ENCODE results near the gene RNF144B.
A peak's percentile ranks its signal among the peaks of the same experiment; 100 is the strongest.

The RNF144B gene

GRCh38 chr6:18412644-18413043 lies 25.5 kb downstream of the RNF144B start:
- Histone ChIP-seq H3K4me1 (ENCODE audit: control insufficient read depth, low read length) (peaks cover 67% of the 10 kb centered on the region), H3K4me3 (ENCODE audit: low read length) (0 out of 2 replicates have a peak overlapping the region, but pooled peaks have one; percentile 8), H3K36me3 (ENCODE audit: control insufficient read depth, low read length) (peaks cover 87% of the 10 kb centered on the region), H3K4me2 (ENCODE audit: low read length) (peak overlapping the region; percentile 25), H4K20me1 (ENCODE audit: control insufficient read depth, insufficient read depth, low read depth, low read length) (peaks cover 21% of the 10 kb centered on the region; the same call in 1 of the 2 replicates), H3F3A (ENCODE audit: control insufficient read depth, insufficient read depth) (peaks cover 6% of the 10 kb centered on the region; the same call in 1 of the 2 replicates), H3K9me3 (ENCODE audit: control insufficient read depth, insufficient read depth, low read length) (no peaks in the 10 kb centered on the region), H3K27me3 (ENCODE audit: control insufficient read depth, low read length) (no peaks in the 10 kb centered on the region), H3K9me2 (replicated peaks; ENCODE audit: control insufficient read depth, low read length) (no peaks in the 10 kb centered on the region), H3K79me2 (ENCODE audit: control insufficient read depth, low read length) (peaks cover 98% of the 10 kb centered on the region), H3K27ac (ENCODE audit: low read depth, low read length) (no peak overlapping the region)
- TF ChIP-seq, protein P1, sequence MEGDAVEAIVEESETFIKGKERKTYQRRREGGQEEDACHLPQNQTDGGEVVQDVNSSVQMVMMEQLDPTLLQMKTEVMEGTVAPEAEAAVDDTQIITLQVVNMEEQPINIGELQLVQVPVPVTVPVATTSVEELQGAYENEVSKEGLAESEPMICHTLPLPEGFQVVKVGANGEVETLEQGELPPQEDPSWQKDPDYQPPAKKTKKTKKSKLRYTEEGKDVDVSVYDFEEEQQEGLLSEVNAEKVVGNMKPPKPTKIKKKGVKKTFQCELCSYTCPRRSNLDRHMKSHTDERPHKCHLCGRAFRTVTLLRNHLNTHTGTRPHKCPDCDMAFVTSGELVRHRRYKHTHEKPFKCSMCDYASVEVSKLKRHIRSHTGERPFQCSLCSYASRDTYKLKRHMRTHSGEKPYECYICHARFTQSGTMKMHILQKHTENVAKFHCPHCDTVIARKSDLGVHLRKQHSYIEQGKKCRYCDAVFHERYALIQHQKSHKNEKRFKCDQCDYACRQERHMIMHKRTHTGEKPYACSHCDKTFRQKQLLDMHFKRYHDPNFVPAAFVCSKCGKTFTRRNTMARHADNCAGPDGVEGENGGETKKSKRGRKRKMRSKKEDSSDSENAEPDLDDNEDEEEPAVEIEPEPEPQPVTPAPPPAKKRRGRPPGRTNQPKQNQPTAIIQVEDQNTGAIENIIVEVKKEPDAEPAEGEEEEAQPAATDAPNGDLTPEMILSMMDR (IDR thresholded peaks at IDR 0.05; ENCODE audit: low read depth, low read length, poor library complexity, severe bottlenecking) = no peak
- no peak for TF ChIP-seq EZH2phosphoT487 (IDR thresholded peaks at IDR 0.05; ENCODE audit: borderline replicate concordance, low read length)

GRCh38 chr6:18413381-18413780 lies 26.2 kb downstream of the RNF144B start:
- H3K27ac ChIP-seq (ENCODE audit: low read depth, low read length) = no peak overlapping the region
- 0 out of 2 replicates have a peak overlapping the region, but pooled peaks have one; percentile 25 for H3K4me2 ChIP-seq (ENCODE audit: low read length)
- H3K9me3 ChIP-seq (ENCODE audit: control insufficient read depth, insufficient read depth, low read length) = no peaks in the 10 kb centered on the region
- no peak for TF ChIP-seq EZH2phosphoT487 (IDR thresholded peaks at IDR 0.05; ENCODE audit: borderline replicate concordance, low read length)
- TF ChIP-seq, protein P1 (IDR thresholded peaks at IDR 0.05; ENCODE audit: low read depth, low read length, poor library complexity, severe bottlenecking) = no peak
- H4K20me1 ChIP-seq (ENCODE audit: control insufficient read depth, insufficient read depth, low read depth, low read length) = peaks cover 23% of the 10 kb centered on the region; the same call in 1 of the 2 replicates
- no peaks in the 10 kb centered on the region for H3K27me3 ChIP-seq (ENCODE audit: control insufficient read depth, low read length)
- H3K4me1 ChIP-seq (ENCODE audit: control insufficient read depth, low read length) = peaks cover 68% of the 10 kb centered on the region
- peaks cover 11% of the 10 kb centered on the region; the same call in 1 of the 2 replicates for H3F3A ChIP-seq (ENCODE audit: control insufficient read depth, insufficient read depth)
- H3K36me3 ChIP-seq (ENCODE audit: control insufficient read depth, low read length) = peaks cover 88% of the 10 kb centered on the region
- H3K4me3 ChIP-seq (ENCODE audit: low read length) = no peak overlapping the region
- H3K9me2 ChIP-seq (replicated peaks; ENCODE audit: control insufficient read depth, low read length) = no peaks in the 10 kb centered on the region
- peaks cover 98% of the 10 kb centered on the region for H3K79me2 ChIP-seq (ENCODE audit: control insufficient read depth, low read length)

DNA sequence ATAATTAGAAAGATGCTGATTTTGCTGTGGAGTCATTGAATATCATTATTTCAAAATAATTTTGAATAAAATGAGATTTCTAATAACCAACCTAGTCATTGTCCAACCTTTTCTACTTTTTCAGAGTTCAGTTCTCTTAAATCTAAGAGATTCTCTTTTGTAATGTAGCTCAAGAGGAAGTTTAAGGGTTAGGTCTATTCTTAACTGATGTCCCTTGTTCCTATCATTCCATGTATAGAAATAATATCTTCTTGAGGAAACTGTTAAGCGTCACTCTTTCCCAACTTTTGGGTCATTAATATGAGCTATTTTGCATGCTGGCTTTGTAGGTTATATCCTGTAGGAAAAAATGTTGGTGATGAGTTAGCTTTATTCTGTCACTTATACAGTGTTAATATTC lies 27.0 kb downstream of the RNF144B start:
- no peaks in the 10 kb centered on the region for H3K27me3 ChIP-seq (ENCODE audit: control insufficient read depth, low read length)

More for the DNA sequence above, 27.0 kb downstream of the RNF144B start:
- no peak overlapping the region for H3K4me2 ChIP-seq (ENCODE audit: low read length)
- TF ChIP-seq, protein P1 (IDR thresholded peaks at IDR 0.05; ENCODE audit: low read depth, low read length, poor library complexity, severe bottlenecking) = no peak
- no peak for TF ChIP-seq EZH2phosphoT487 (IDR thresholded peaks at IDR 0.05; ENCODE audit: borderline replicate concordance, low read length)
- H3F3A ChIP-seq (ENCODE audit: control insufficient read depth, insufficient read depth) = peaks cover 15% of the 10 kb centered on the region; the same call in 1 of the 2 replicates
- H3K9me3 ChIP-seq (ENCODE audit: control insufficient read depth, insufficient read depth, low read length) = no peaks in the 10 kb centered on the region
- no peak overlapping the region for H3K4me3 ChIP-seq (ENCODE audit: low read length)
- H3K4me1 ChIP-seq (ENCODE audit: control insufficient read depth, low read length) = peaks cover 64% of the 10 kb centered on the region
- no peaks in the 10 kb centered on the region for H3K9me2 ChIP-seq (replicated peaks; ENCODE audit: control insufficient read depth, low read length)
- peaks cover 23% of the 10 kb centered on the region for H4K20me1 ChIP-seq (ENCODE audit: control insufficient read depth, insufficient read depth, low read depth, low read length)
- H3K36me3 ChIP-seq (ENCODE audit: control insufficient read depth, low read length) = peaks cover 87% of the 10 kb centered on the region
- peaks cover 98% of the 10 kb centered on the region for H3K79me2 ChIP-seq (ENCODE audit: control insufficient read depth, low read length)
- no peak overlapping the region for H3K27ac ChIP-seq (ENCODE audit: low read depth, low read length)
